Mesodermal cell (in vitro differentiated cells): ENCODE data around the gene CCDC148.
"Not testable (repeated sequence)": the region's sequence is repeated elsewhere in the genome, so short reads cannot be mapped to it uniquely, and the experiment has no call there.

ENCODE experiments used
- H3K27ac ChIP-seq: 2 replicates; pipeline ENCODE4 v1.7.0; 2013; ENCODE audit warnings: mild to moderate bottlenecking, low read depth, low read length, moderate library complexity; ENCODE audit not compliant: severe bottlenecking
- H3K36me3 ChIP-seq: 2 replicates; pipeline ENCODE4 v1.7.1; 2013; ENCODE audit warnings: mild to moderate bottlenecking, low read length, moderate library complexity; ENCODE audit not compliant: control insufficient read depth, insufficient read depth
- H3K4me1 ChIP-seq: one replicate; pipeline ENCODE4 v1.7.1; 2013; ENCODE audit warnings: mild to moderate bottlenecking, low read length; ENCODE audit not compliant: insufficient read depth, control insufficient read depth, poor library complexity, severe bottlenecking
- H3K4me3 ChIP-seq: 2 replicates; pipeline ENCODE4 v1.7.0; 2013; ENCODE audit warnings: low read length, control low read depth, mild to moderate bottlenecking; ENCODE audit not compliant: insufficient read depth, poor library complexity, severe bottlenecking; ENCODE audit errors: extremely low read depth
- H3K9me3 ChIP-seq: 2 replicates; pipeline ENCODE4 v1.7.1; 2013; ENCODE audit warnings: mild to moderate bottlenecking, low read length, moderate library complexity; ENCODE audit not compliant: control insufficient read depth
- WGBS, 2 experiments: methylation state at CpG; one replicate each; pipeline ENCODE4 v1.1.5; 2013; ENCODE audit warnings: missing lambda C conversion rate in 2 of 2; ENCODE audit not compliant: insufficient coverage in 2 of 2; 5-methylcytosine and 5-hydroxymethylcytosine counted together

CCDC148 gene

DNA sequence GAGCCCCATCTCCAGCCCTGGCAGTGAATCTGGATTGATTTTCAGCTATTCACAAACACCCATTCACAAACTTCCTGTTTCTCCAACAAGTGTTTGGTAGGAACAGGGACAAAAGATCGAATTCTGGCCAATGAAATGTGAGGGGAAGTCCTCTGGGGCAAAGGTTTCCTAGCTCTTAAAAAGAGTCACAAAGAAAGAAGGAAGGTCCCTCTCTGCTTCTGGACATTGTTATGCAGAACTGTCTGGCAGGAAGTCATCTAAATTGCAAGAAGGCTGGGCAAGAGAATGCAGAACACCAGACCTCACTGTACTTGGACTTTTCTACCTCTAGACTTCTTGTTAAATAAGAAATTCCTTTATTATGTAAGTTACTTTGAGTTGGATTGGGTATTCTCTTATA lies 137.3 kb downstream of the CCDC148 start:
- no peaks in the 10 kb centered on the region for H3K4me1 ChIP-seq
- H3K27ac ChIP-seq = no peak overlapping the region
- H3K9me3 ChIP-seq = no peaks in the 10 kb centered on the region
- H3K36me3 ChIP-seq = no peaks in the 10 kb centered on the region
- no peak overlapping the region for H3K4me3 ChIP-seq
- WGBS, 2 experiments = 100% methylated on average over 1 of the region's 1 CpG; no CpG with 5 or more reads in 1 of the 2 experiments

- Histone ChIP-seq H3K27ac (no peak overlapping the region), H3K4me3 (no peak overlapping the region), H3K9me3 (no peaks in the 10 kb centered on the region), H3K36me3 (no peaks in the 10 kb centered on the region), H3K4me1 (no peaks in the 10 kb centered on the region)
- WGBS, 2 experiments = 88 to 89% methylated on average over 1 of the region's 2 CpGs
These were observed 138.9 kb downstream of the CCDC148 start for GRCh38 chr2:158317642-158318041.

- no peak overlapping the region for H3K4me3 ChIP-seq
- H3K9me3 ChIP-seq = no peaks in the 10 kb centered on the region
- H3K27ac ChIP-seq = no peak overlapping the region
- H3K4me1 ChIP-seq = no peaks in the 10 kb centered on the region
- H3K36me3 ChIP-seq = no peaks in the 10 kb centered on the region
- no CpG with 5 or more reads among the region's 1 CpG for WGBS, 2 experiments
These were observed 140.6 kb downstream of the CCDC148 start for GRCh38 chr2:158315803-158316414.

- WGBS, 2 experiments = 92 to 100% methylated on average over 1 of the region's 1 CpG
- Histone ChIP-seq H3K4me1 (no peaks in the 10 kb centered on the region), H3K36me3 (no peaks in the 10 kb centered on the region), H3K27ac (no peak overlapping the region), H3K9me3 (no peaks in the 10 kb centered on the region), H3K4me3 (no peak overlapping the region)
These were observed 141.6 kb downstream of the CCDC148 start for GRCh38 chr2:158315000-158315399.

- Histone ChIP-seq H3K9me3 (no peaks in the 10 kb centered on the region), H3K36me3 (no peaks in the 10 kb centered on the region), H3K27ac (no peak overlapping the region), H3K4me1 (no peaks in the 10 kb centered on the region), H3K4me3 (no peak overlapping the region)
- WGBS, 2 experiments = no CpG with 5 or more reads among the region's 2 CpGs
These were observed 142.8 kb downstream of the CCDC148 start for GRCh38 chr2:158313734-158314133.

DNA sequence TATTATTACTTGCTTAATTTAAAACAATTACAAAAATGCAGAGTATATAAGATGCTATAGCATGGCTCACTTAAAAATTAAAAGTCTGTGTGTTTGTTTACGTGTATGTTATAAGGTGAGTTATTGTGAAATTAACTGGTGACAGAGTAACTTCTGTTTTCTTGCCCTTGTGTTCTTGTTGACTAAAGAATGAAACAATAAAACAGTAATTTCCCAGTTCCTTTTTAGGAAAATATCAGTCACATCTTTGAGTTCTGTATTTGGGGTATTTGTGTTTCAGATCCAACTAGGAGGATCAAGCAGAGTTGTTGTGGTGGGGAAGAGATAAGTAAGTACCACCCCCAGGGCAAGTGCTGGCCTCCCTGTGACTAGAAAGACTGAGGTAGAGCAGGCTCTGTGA lies 143.6 kb downstream of the CCDC148 start:
- Histone ChIP-seq H3K27ac (no peak overlapping the region), H3K4me3 (no peak overlapping the region), H3K36me3 (no peaks in the 10 kb centered on the region), H3K9me3 (no peaks in the 10 kb centered on the region), H3K4me1 (no peaks in the 10 kb centered on the region)
- 100% methylated on average over 1 of the region's 1 CpG; no CpG with 5 or more reads in 1 of the 2 experiments for whole genome bisulfite sequencing, 2 experiments

GRCh38 chr2:158310407-158310806 lies 146.1 kb downstream of the CCDC148 start:
- not testable (repeated sequence) for H3K4me3 ChIP-seq, H3K27ac ChIP-seq, H3K4me1 ChIP-seq, H3K9me3 ChIP-seq, H3K36me3 ChIP-seq
- 97% methylated on average over 5 to 20 of the region's 27 CpGs for WGBS, 2 experiments

DNA sequence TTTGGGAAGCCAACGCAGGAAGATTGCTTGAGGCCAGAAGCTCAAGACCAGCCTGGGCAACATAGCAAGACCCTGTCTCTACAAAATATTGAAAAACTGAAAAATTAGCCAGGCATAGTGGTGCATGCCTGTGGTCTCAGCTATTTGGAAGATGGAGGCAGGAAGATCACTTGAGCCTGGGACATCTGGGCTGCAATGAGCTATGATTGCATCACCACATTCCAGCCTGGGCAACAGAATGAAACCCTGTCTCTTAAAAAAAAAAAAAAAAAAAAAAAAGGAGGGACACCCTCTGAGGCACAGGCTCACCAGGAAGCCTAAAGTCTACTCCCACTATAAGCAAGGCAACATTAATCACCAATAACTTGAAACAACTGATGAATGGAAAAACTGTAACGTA lies 151.1 kb downstream of the CCDC148 start:
- WGBS, 2 experiments = 80 to 100% methylated on average over 1 to 2 of the region's 2 CpGs
- H3K9me3 ChIP-seq = no peaks in the 10 kb centered on the region
- H3K4me1 ChIP-seq = no peaks in the 10 kb centered on the region
- no peaks in the 10 kb centered on the region for H3K36me3 ChIP-seq
- no peak overlapping the region for H3K27ac ChIP-seq
- no peak overlapping the region for H3K4me3 ChIP-seq

GRCh38 chr2:158300394-158300793 lies 156.2 kb downstream of the CCDC148 start:
- no peaks in the 10 kb centered on the region for H3K36me3 ChIP-seq
- H3K9me3 ChIP-seq = no peaks in the 10 kb centered on the region
- no peak overlapping the region for H3K4me3 ChIP-seq
- 92 to 95% methylated on average over 2 of the region's 2 CpGs for WGBS, 2 experiments
- no peak overlapping the region for H3K27ac ChIP-seq
- no peaks in the 10 kb centered on the region for H3K4me1 ChIP-seq

- no peak overlapping the region for H3K27ac ChIP-seq
- no CpG with 5 or more reads among the region's 1 CpG for WGBS, 2 experiments
- H3K36me3 ChIP-seq = no peaks in the 10 kb centered on the region
- H3K4me1 ChIP-seq = no peaks in the 10 kb centered on the region
- no peak overlapping the region for H3K4me3 ChIP-seq
- H3K9me3 ChIP-seq = no peaks in the 10 kb centered on the region
These were observed 158.9 kb downstream of the CCDC148 start for GRCh38 chr2:158297606-158298005.

DNA sequence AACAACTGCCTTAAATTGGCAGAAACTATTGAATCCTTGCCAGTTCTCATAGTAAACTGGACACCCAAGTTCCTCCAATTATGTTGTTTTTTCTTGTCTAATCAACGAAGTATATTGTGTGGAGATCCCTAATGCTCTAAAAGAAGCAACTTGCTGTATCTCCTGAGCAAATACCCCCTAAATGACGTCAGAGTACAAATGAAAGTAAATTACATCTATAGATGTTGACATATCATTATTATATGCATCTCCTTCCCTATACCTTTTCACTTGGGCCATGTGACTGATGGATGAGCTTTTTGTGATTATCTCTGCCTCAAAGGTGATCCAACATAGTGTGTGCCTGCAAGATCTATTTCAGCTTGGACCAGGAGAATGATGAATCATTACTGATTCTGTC lies 159.4 kb downstream of the CCDC148 start:
- WGBS, 2 experiments = no CpG with 5 or more reads among the region's 2 CpGs

More for the DNA sequence above, 159.4 kb downstream of the CCDC148 start:
- Histone ChIP-seq H3K36me3 (no peaks in the 10 kb centered on the region), H3K9me3 (no peaks in the 10 kb centered on the region), H3K4me1 (no peaks in the 10 kb centered on the region), H3K4me3 (no peak overlapping the region), H3K27ac (no peak overlapping the region)
